HS-5 (cell line): ENCODE results near the gene METRNL.

Experiments used
- DNase-seq: peaks from one replicate; pipeline ENCODE4 v3.0.0-alpha.2; 2012; ENCODE audit warnings: low read depth

METRNL gene

GRCh38 chr17:83142619-83143018 is 63.2 kb downstream of the METRNL start:
- no peak for DNase-seq

- DNase-seq = no peak
These were observed 64.4 kb downstream of the METRNL start for GRCh38 chr17:83143817-83144231.
